Transverse colon (tissue), 4 donors: Measurements from ENCODE around the gene POLD4.

Source experiments
- EP300 ChIP-seq: sonication (generic); formaldehyde crosslinking; IDR thresholded peaks from one replicate; pipeline ENCODE4 v1.6.1; 2017; ENCODE audit warnings: antibody characterized with exemption, low read depth
- POLR2AphosphoS5 ChIP-seq, 3 donors: sonication (generic); formaldehyde crosslinking; IDR thresholded peaks; one replicate each; pipeline ENCODE4 v1.6.1; 2016; ENCODE audit warnings: antibody characterized with exemption in 3 of 3
- TF ChIP-seq, protein P1 (sequence below), 5 experiments: fragments of 200-600 bp in 3 of 5; fragments of 450-650 bp in 2 of 5; sonication (generic) in 3 of 5; IDR thresholded peaks; 1 replicate in 2 of 5; 2 replicates in 3 of 5; pipeline ENCODE4 v1.5.1; 2016 to 2017; ENCODE audit warnings: antibody characterized with exemption in 5 of 5, inconsistent platforms in 3 of 5, mild to moderate bottlenecking in 2 of 5, moderate library complexity in 1 of 5

DNA sequence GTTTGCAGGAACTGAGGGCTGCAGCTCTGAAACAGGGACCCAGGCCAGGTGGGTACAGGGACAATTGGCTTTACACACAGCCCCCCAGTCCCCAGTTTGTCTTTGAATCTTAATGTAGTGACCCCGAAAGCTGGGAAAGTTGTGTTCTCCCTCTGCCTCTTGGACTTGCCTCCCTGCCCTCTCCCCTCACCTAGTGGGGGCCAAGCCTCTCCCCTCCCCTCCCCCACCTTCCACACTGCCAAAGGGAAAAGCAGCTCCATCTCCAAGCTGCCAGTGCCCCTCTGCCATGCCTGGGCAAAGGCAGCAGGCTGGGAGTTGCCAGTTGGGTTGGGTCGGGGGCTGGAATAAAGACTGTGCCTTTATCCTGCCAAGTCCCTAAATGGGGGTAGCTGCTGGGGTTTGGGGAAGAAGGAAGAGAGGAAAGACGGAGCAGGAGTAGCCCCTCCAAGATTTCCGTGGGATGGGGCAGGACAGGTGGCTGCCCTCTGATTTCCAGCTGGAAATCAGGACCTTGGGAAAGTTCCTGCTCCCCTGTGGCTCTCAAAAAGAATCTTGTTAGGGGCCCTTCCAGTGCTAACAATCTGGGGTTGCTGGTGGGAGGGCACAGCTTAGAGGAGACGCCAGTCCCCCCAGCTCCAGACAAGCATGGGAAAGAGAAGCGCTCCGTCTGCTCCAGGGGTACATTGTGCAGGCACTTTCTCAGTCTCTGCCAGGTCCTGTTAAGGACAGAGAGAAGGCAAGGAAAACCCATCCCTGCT, 22.9 kb upstream of the POLD4 start:
- no peak for TF ChIP-seq EP300
- TF ChIP-seq, protein P1, sequence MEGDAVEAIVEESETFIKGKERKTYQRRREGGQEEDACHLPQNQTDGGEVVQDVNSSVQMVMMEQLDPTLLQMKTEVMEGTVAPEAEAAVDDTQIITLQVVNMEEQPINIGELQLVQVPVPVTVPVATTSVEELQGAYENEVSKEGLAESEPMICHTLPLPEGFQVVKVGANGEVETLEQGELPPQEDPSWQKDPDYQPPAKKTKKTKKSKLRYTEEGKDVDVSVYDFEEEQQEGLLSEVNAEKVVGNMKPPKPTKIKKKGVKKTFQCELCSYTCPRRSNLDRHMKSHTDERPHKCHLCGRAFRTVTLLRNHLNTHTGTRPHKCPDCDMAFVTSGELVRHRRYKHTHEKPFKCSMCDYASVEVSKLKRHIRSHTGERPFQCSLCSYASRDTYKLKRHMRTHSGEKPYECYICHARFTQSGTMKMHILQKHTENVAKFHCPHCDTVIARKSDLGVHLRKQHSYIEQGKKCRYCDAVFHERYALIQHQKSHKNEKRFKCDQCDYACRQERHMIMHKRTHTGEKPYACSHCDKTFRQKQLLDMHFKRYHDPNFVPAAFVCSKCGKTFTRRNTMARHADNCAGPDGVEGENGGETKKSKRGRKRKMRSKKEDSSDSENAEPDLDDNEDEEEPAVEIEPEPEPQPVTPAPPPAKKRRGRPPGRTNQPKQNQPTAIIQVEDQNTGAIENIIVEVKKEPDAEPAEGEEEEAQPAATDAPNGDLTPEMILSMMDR (IDR thresholded peaks at IDR 0.05): no peak
- no peak for TF ChIP-seq POLR2AphosphoS5 (IDR thresholded peaks at IDR 0.05)
